Neuronal stem cell (in vitro differentiated cells): Measurements from ENCODE around the gene SLC22A17.

Experiments
- DNase-seq: peaks from one replicate; pipeline ENCODE4 v3.0.0-alpha.2; 2013; ENCODE audit warnings: low spot score
- H2AFZ ChIP-seq: one replicate; pipeline ENCODE4 v1.6.1; 2013; ENCODE audit warnings: mild to moderate bottlenecking, low read length, inconsistent platforms
- H2AK5ac ChIP-seq: 2 replicates; pipeline ENCODE4 v1.6.1; 2013; ENCODE audit warnings: low read depth, mild to moderate bottlenecking, inconsistent platforms, low read length, moderate library complexity, mixed read lengths
- H2BK120ac ChIP-seq: 2 replicates; pipeline ENCODE4 v1.6.1; 2013; ENCODE audit warnings: low read depth, mild to moderate bottlenecking, inconsistent platforms, low read length, moderate library complexity, mixed read lengths
- H2BK12ac ChIP-seq: one replicate; pipeline ENCODE4 v1.6.1; 2013; ENCODE audit warnings: low read length, inconsistent platforms
- H2BK15ac ChIP-seq: 2 replicates; pipeline ENCODE4 v1.6.1; 2013; ENCODE audit warnings: mild to moderate bottlenecking, low read length, inconsistent platforms, mixed read lengths
- H2BK5ac ChIP-seq: one replicate; pipeline ENCODE4 v1.6.1; 2013; ENCODE audit warnings: inconsistent platforms, mild to moderate bottlenecking, low read length, moderate library complexity
- H3K14ac ChIP-seq: one replicate; pipeline ENCODE4 v1.6.1; 2013; ENCODE audit warnings: low read length, inconsistent platforms
- H3K18ac ChIP-seq: 2 replicates; pipeline ENCODE4 v1.6.1; 2013; ENCODE audit warnings: low read length, inconsistent platforms
- H3K23ac ChIP-seq: 2 replicates; pipeline ENCODE4 v1.6.1; 2013; ENCODE audit warnings: low read depth, mild to moderate bottlenecking, mixed read lengths, low read length, inconsistent platforms; ENCODE audit not compliant: poor library complexity
- H3K27ac ChIP-seq: replicated peaks from 3 replicates; pipeline ENCODE4 v1.5.1; 2013; ENCODE audit warnings: low read length, inconsistent platforms
- H3K27me3 ChIP-seq, 3 experiments: 2 replicates each; pipeline ENCODE4 v1.6.1; 2013; ENCODE audit warnings: low read length in 3 of 3, mild to moderate bottlenecking in 2 of 3, inconsistent platforms in 1 of 3, low read depth in 1 of 3, mixed read lengths in 1 of 3, moderate library complexity in 1 of 3; ENCODE audit not compliant: control insufficient read depth in 3 of 3, insufficient read depth in 3 of 3
- H3K36me3 ChIP-seq, 2 donors: replicated peaks in 1 of 2; 2 replicates each; pipeline ENCODE4 v1.6.1; 2013; ENCODE audit warnings: low read length in 2 of 2; ENCODE audit not compliant: control insufficient read depth in 2 of 2, insufficient read depth in 2 of 2
- H3K4ac ChIP-seq: 2 replicates; pipeline ENCODE4 v1.6.1; 2013; ENCODE audit warnings: inconsistent platforms, mild to moderate bottlenecking, low read length, moderate library complexity
- H3K4me1 ChIP-seq, 2 donors: 1 replicate in 1 of 2; 2 replicates in 1 of 2; pipeline ENCODE4 v1.6.1; 2013; ENCODE audit warnings: low read length in 2 of 2, low read depth in 1 of 2; ENCODE audit not compliant: control insufficient read depth in 2 of 2, insufficient read depth in 1 of 2
- H3K4me2 ChIP-seq: one replicate; pipeline ENCODE4 v1.6.1; 2013; ENCODE audit warnings: mild to moderate bottlenecking, low read length, inconsistent platforms; ENCODE audit not compliant: insufficient read depth, poor library complexity, severe bottlenecking
- H3K4me3 ChIP-seq, 2 donors: 2 replicates each; pipeline ENCODE4 v1.5.1; 2013; ENCODE audit warnings: low read length in 2 of 2, mild to moderate bottlenecking in 2 of 2, inconsistent platforms in 1 of 2, moderate library complexity in 1 of 2
- H3K79me1 ChIP-seq: one replicate; pipeline ENCODE4 v1.6.1; 2013; ENCODE audit warnings: low read depth, mild to moderate bottlenecking, inconsistent platforms, low read length, moderate library complexity
- H3K9ac ChIP-seq: one replicate; pipeline ENCODE4 v1.6.1; 2013; ENCODE audit warnings: mild to moderate bottlenecking, low read depth, low read length, inconsistent platforms; ENCODE audit not compliant: poor library complexity
- H3K9me3 ChIP-seq, 2 donors: replicated peaks in 1 of 2; 2 replicates each; pipeline versions ENCODE3 to v1.6.1; 2013; ENCODE audit warnings: low read length in 2 of 2, mild to moderate bottlenecking in 2 of 2, inconsistent platforms in 1 of 2, low read depth in 1 of 2, mixed read lengths in 1 of 2, moderate library complexity in 1 of 2; ENCODE audit not compliant: control insufficient read depth in 2 of 2, insufficient read depth in 1 of 2
- H4K8ac ChIP-seq: one replicate; pipeline ENCODE4 v1.6.1; 2013; ENCODE audit warnings: low read depth, mild to moderate bottlenecking, inconsistent platforms, low read length, moderate library complexity
- H4K91ac ChIP-seq: one replicate; pipeline ENCODE4 v1.6.1; 2013; ENCODE audit warnings: low read length, low read depth, mild to moderate bottlenecking, inconsistent platforms; ENCODE audit not compliant: poor library complexity
- WGBS, 2 donors: extraction: QIAGEN DNeasy Blood & Tissue Kit; methylation state at CpG; one replicate each; pipeline ENCODE4 v1.1.7; 2013; ENCODE audit warnings: missing lambda C conversion rate in 2 of 2, mixed read lengths in 1 of 2; ENCODE audit not compliant: insufficient read length in 2 of 2, insufficient replicate concordance in 1 of 2; ENCODE audit errors: extremely low coverage in 2 of 2; 5-methylcytosine and 5-hydroxymethylcytosine counted together

Gene SLC22A17

GRCh38 chr14:23365036-23365731 lies 12.5 kb upstream of the SLC22A17 start, which contains the start of gene EFS:
Gene EFS, minus strand, starts transcription at chr14:23365172. Its CDS starts 147 bp downstream, at chr14:23365025.
- Histone ChIP-seq H4K91ac (peak within 1 kb of the TSS; percentile 83), H2BK12ac (peak within 1 kb of the TSS; percentile 63), H4K8ac (peak within 1 kb of the TSS; percentile 66), H2AFZ (peak within 1 kb of the TSS; percentile 93), H2BK15ac (peak within 1 kb of the TSS; percentile 68), H3K79me1 (peaks cover 5% of the 10 kb centered on the region), H3K36me3 (peaks cover 10 to 38% of the 10 kb centered on the region in 2 donors), H3K23ac (peak within 1 kb of the TSS; percentile 87), H3K14ac (peak within 1 kb of the TSS; percentile 99), H3K4me3 (peak within 1 kb of the TSS; percentile 91 to 94), H2BK5ac (peak within 1 kb of the TSS; percentile 96), H3K4ac (peak within 1 kb of the TSS; percentile 80), H3K9ac (peak within 1 kb of the TSS; percentile 99), H3K18ac (peak within 1 kb of the TSS; percentile 99), H3K4me2 (peak within 1 kb of the TSS; percentile 87), H3K27ac (peak within 1 kb of the TSS; percentile 96), H3K9me3 (no peaks in the 10 kb centered on the region), H3K4me1 (peaks cover 12 to 17% of the 10 kb centered on the region in 2 donors), H3K27me3 (peaks cover 0 to 19% (median 2%) of the 10 kb centered on the region in 3 experiments), H2BK120ac (peak within 1 kb of the TSS; percentile 85), H2AK5ac (peak within 1 kb of the TSS; percentile 99)
- DNase-seq, result peak; percentile 29
- no CpG with 5 or more reads among the region's 74 CpGs for WGBS, 2 donors

DNA sequence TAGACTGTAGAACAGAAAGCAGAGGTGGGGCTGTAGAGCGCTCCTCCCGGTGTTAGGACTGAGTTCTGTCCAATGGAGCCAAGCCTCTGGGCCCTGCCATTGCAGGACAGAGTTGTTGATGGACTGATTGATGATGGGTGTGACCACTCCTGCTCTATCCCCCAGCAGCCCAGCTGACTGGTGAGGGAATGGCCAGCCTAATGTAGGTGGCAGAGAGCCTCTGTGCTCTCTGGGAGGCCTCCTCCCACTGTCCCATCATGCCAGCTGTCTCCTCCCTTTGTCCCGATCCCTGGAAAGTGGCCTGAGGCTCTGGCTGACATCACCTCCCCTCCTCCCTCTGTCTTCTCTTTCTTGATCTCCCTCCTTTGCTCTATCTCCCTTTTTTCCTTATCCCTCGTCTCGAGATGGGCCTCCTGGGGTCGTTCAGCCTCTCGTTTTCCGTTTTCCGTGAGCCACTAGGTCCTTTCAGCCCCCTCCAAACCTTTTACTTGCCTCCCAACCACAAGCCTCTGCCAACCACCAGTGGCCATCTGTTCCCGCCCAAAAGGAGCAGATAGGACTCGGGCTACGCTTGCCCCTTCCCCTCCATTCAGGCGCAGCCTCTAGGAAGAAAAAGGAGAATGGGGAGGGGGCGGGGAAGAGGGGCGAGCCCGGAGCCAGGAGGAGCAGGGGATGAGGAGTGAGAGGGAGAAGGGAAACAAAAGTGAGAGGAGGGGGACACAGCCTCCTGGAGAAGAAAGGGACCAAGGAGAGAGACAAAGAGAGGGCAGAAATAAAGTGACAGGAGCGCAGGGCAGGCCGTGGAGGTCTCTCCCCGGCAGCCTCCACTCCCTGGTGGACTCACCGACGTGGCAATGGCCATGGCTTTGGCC lies 11.7 kb upstream of the SLC22A17 start:
- peak overlapping the region; percentile 35 for H3K23ac ChIP-seq
- H3K14ac ChIP-seq, result peak overlapping the region; percentile 66
- peak overlapping the region; percentile 99 for H3K9ac ChIP-seq
- peak; percentile 76 for DNase-seq
- H3K4me1 ChIP-seq, result peaks cover 12 to 17% of the 10 kb centered on the region in 2 donors
- peaks cover 5% of the 10 kb centered on the region for H3K79me1 ChIP-seq
- peak overlapping the region; percentile 66 for H4K8ac ChIP-seq
- H2AFZ ChIP-seq, result peak overlapping the region; percentile 93
- no peaks in the 10 kb centered on the region for H3K9me3 ChIP-seq
- H3K4ac ChIP-seq, result peak overlapping the region; percentile 44
- H2BK5ac ChIP-seq, result peak overlapping the region; percentile 96
- H2BK15ac ChIP-seq, result peak overlapping the region; percentile 68
- H3K18ac ChIP-seq, result peak overlapping the region; percentile 99
- peaks cover 0 to 15% (median 0%) of the 10 kb centered on the region in 3 experiments for H3K27me3 ChIP-seq
- H4K91ac ChIP-seq, result peak overlapping the region; percentile 42
- peak overlapping the region; percentile 99 for H2AK5ac ChIP-seq
- peak overlapping the region; percentile 96 for H3K27ac ChIP-seq
- peaks cover 15 to 46% of the 10 kb centered on the region in 2 donors for H3K36me3 ChIP-seq
- peak overlapping the region; percentile 87 for H3K4me2 ChIP-seq
- no CpG with 5 or more reads among the region's 21 CpGs for WGBS, 2 donors
- H2BK12ac ChIP-seq, result peak overlapping the region; percentile 63
- H2BK120ac ChIP-seq, result peak overlapping the region; percentile 85
- H3K4me3 ChIP-seq, result peak overlapping the region; percentile 91 to 94

- H2BK12ac ChIP-seq, result no peak overlapping the region
- no peak overlapping the region for H4K8ac ChIP-seq
- H2BK5ac ChIP-seq, result no peak overlapping the region
- H3K36me3 ChIP-seq, result peaks cover 32 to 67% of the 10 kb centered on the region in 2 donors
- H2BK15ac ChIP-seq, result no peak overlapping the region
- peaks cover 11 to 17% of the 10 kb centered on the region in 2 donors for H3K4me1 ChIP-seq
- no peak overlapping the region for H3K18ac ChIP-seq
- no peak for DNase-seq
- H2BK120ac ChIP-seq, result no peak overlapping the region
- no peak overlapping the region for H3K14ac ChIP-seq
- no peak overlapping the region for H4K91ac ChIP-seq
- H3K4ac ChIP-seq, result no peak overlapping the region
- WGBS, 2 donors, result no CpG with 5 or more reads among the region's 3 CpGs
- H3K9ac ChIP-seq, result no peak overlapping the region
- H2AFZ ChIP-seq, result no peak overlapping the region
- peaks cover 7% of the 10 kb centered on the region for H3K79me1 ChIP-seq
- no peak overlapping the region for H3K27ac ChIP-seq
- no peaks in the 10 kb centered on the region for H3K9me3 ChIP-seq
- no peaks in the 10 kb centered on the region for H3K27me3 ChIP-seq
- no peak overlapping the region for H3K23ac ChIP-seq
- no peak overlapping the region for H3K4me2 ChIP-seq
- H3K4me3 ChIP-seq, result no peak overlapping the region
- no peak overlapping the region for H2AK5ac ChIP-seq
Measured at GRCh38 chr14:23362200-23362599, 9.5 kb upstream of the SLC22A17 start.

GRCh38 chr14:23361763-23362162 lies 9.1 kb upstream of the SLC22A17 start:
- Histone ChIP-seq H3K36me3 (peaks cover 34 to 71% of the 10 kb centered on the region in 2 donors), H3K4me1 (peaks cover 8 to 15% of the 10 kb centered on the region in 2 donors), H3K23ac (no peak overlapping the region), H3K79me1 (peaks cover 7% of the 10 kb centered on the region), H4K8ac (no peak overlapping the region), H3K18ac (no peak overlapping the region), H3K4me3 (no peak overlapping the region), H3K27ac (no peak overlapping the region), H2BK15ac (no peak overlapping the region), H3K9ac (no peak overlapping the region), H3K4ac (no peak overlapping the region), H4K91ac (no peak overlapping the region), H2BK5ac (no peak overlapping the region), H3K14ac (no peak overlapping the region), H3K9me3 (no peaks in the 10 kb centered on the region), H2BK12ac (no peak overlapping the region), H2AK5ac (no peak overlapping the region), H2AFZ (no peak overlapping the region), H3K4me2 (no peak overlapping the region), H3K27me3 (no peaks in the 10 kb centered on the region), H2BK120ac (no peak overlapping the region)
- no peak for DNase-seq
- no CpG with 5 or more reads among the region's 6 CpGs for WGBS, 2 donors
